ENCODE measurements around the gene CRYAA. TPM values are rescaled to one million over a fixed set of nuclear protein-coding genes. Genes with fewer than 3 reads are reported as not detected.
A peak's percentile ranks its signal among the peaks of the same experiment; 100 is the strongest.

CRYAA gene
- total RNA-seq, 1 donor from 2014 or later = not detected

- intact Hi-C loops (cut with DNase I) = no loop called here
- DNase-seq (ENCODE audit: low spot score) = peak; percentile 75
These were observed 26.6 kb downstream of the CRYAA start for GRCh38 chr21:43195121-43196021.

DNA sequence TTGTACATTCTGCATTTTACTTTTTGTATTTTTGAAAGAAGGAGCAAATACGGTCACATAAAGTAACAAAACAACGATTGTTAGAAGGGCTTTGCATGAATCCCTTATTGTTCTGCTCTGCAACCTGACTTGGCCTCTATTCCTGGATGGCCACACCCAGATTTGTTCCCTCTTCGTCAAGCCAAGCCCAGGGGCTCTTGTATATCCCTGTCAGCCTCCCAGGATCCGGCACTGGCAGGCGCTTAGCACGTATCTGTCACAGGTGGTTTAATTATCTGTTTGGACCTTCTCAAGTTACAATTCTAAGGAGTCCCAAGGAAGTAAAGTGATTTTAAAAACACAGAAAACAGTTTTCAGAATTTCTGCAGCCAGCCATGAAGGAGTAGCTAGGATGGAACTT, 28.0 kb downstream of the CRYAA start:
- peak; percentile 73 for DNase-seq (ENCODE audit: low spot score)

DNA sequence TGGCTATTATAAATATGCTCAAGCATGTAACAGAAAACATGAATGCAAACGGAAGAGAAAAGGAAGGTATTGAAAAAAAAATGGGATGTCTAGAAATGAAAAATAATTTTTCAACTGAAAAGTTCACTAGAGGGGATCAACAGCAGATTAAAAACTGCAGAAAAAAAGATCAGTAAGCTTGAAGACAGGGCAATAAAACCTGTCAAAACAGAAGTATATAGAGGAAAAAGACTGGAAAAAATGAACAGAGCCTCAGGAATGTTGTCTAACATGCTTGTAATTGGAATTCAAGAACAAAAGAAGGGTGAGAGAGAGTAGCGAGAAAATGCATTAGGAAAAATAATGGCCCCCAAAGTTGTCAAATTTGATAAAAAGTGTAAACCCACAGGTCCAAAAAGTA, 29.6 kb downstream of the CRYAA start:
- no peak for DNase-seq (ENCODE audit: low spot score)
- intact Hi-C loops (cut with DNase I) = no loop called here

More for the DNA sequence above, 28.0 kb downstream of the CRYAA start:
- intact Hi-C loops (cut with DNase I) = no loop called here

DNA sequence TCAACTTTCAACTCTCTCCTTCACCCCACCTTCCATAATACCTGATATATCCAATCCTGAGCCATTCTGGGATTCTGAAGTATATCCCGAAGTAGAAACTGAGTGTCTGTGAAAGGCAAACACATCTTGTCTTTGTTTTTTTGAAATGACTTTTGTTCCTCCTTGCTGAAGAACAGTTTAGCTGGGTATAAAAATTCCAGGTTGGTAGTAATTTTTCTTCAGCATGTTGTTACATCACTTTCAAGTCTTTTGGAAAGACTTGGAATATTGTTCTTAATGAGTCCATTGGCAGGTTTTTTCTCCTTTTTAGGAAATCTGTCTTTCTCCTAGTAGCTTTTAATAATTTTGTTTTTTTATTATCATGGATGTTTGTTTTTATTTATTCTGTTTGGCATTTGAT, 32.7 kb downstream of the CRYAA start:
- intact Hi-C loops (cut with DNase I) = no loop called here

GRCh38 chr21:43203591-43203990, 34.8 kb downstream of the CRYAA start:
- intact Hi-C loops (cut with DNase I) = no loop called here
- DNase-seq (ENCODE audit: low spot score) = no peak

More for the DNA sequence above, 32.7 kb downstream of the CRYAA start:
- DNase-seq (ENCODE audit: low spot score) = no peak

DNA sequence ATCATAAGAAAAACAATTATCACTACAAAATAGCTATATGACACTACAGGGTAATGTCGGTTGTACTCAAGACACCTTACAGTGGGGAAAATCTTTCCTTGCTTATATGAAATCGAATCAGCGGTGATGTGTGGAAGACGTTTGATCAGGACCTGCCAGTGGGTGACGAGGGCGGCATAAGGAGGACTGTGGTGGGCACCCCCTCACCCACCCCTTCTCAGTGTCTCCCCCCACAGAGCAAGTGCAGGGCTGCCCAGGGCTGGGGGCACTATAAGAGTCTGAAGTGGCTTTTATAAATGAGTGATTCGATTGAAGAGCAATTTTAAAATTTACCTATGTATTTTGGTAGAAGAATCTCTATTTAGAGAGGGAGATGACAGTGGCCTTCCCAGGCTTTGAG, 35.8 kb downstream of the CRYAA start:
- intact Hi-C loops (cut with DNase I) = no loop called here
- DNase-seq (ENCODE audit: low spot score) = no peak

- intact Hi-C loops (cut with DNase I) = no loop called here
- no peak for DNase-seq (ENCODE audit: low spot score)
These were observed 37.6 kb downstream of the CRYAA start for GRCh38 chr21:43206231-43207042.

GRCh38 chr21:43207043-43207315, 38.2 kb downstream of the CRYAA start:
- peak; percentile 67 for DNase-seq (ENCODE audit: low spot score)
- intact Hi-C loops (cut with DNase I) = no loop called here

DNA sequence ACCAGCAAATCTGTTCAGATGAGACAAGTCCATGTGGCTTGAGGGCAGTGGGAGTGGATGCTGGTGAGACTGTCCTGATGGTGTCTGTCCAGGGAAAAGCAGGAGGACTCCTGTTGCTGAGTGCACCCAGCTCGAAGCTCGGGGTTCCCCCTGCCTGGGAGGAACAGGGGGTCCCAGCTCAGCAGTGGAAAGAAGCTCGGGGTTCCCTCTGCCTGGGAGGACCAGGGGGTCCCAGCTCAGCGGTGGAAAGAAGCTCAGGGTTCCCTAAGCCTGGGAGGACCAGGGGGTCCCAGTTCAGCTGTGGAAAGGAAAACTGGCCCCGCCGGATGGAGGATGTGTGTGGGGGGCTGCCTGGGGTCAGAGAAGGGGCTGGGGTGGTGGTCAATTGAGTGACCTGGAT, 39.1 kb downstream of the CRYAA start:
- no peak for DNase-seq (ENCODE audit: low spot score)
- intact Hi-C loops (cut with DNase I) = no loop called here

GRCh38 chr21:43208561-43209332, 39.9 kb downstream of the CRYAA start:
- DNase-seq (ENCODE audit: low spot score) = peak; percentile 72
- intact Hi-C loops (cut with DNase I) = no loop called here

DNA sequence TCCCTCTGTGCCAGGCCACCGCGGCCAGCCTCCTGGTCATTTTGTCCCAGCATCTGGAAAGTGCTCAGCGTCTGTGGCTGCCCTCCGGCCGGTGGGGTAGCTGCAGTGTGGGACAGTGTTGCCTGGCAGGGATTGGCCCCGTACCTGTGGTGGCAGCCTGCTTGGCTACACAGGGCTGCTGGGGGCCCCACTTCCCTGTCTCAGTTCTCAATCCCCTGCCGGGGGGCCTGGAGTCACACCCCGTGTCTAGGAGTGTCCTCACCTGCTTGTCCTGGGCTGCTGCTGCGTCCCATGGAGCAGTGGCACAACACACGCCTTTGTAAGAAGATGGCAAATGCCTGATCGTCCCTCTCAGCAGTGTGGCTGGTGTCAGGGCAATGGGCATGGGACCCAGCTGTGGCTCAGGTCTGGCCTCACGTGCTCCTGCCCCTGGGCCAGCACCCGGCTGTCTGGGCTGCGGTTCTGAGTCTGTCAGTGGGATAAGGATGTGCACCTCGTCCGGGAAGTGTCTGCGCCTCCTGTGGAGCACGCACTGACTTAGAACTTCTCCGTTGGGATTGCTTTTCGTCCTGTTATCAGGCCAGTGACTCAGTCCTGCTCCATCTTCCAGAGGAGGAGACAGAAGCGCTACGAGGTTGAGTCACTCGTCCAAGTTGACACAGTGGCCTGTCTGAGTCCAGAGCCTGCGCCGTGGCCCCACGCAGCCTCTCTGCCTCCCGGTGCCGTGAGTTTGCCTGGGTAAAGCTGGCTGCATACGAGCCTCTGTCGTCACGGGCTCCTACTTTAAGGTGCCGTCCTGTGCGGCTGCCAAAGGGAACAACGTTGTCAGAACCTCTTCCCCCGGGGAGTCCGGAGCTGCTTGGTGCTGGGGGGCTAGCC, 41.0 kb downstream of the CRYAA start:
- DNase-seq (ENCODE audit: low spot score) = peak; percentile 74
- intact Hi-C loops (cut with DNase I) = no loop called here

GRCh38 chr21:43210454-43211071, 41.8 kb downstream of the CRYAA start:
- no peak for DNase-seq (ENCODE audit: low spot score)
- intact Hi-C loops (cut with DNase I) = no loop called here

DNA sequence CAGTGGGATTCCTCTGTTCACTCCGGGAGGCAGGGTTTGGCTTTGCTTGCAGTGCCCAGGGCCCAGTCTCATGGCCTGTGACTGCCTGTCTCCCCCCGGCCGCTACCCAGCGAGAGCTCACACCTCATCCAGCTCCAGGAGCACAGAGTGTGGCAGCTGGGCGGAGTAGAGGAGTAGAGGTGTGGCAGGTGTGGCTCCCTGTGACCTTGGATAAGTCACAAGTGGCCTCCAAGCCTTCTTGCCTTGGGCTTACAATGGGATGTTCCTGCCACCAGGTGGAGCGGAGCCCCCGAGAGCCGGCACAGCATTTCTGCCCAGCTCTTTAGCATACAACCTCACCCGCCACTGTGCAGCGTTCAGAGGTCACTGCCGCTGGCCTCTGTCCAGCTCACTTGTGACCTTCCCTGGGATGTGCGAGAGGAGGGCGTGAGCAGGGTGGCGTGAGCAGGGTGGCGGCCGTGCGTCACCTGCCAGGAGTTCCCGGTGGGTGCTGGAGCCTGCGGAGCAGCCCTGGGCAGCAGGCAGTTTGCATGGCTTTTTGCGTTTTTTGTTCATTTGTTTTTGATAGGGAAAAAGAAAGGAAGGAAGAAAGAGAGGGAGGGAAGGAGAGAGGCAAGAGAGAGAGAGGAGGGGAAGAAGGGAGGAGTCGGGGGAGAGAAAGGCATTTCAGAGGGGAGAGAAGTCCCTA, 42.4 kb downstream of the CRYAA start:
- intact Hi-C loops (cut with DNase I) = no loop called here
- DNase-seq (ENCODE audit: low spot score) = peak; percentile 75

- intact Hi-C loops (cut with DNase I) = no loop called here
- DNase-seq (ENCODE audit: low spot score) = no peak
These were observed 42.9 kb downstream of the CRYAA start for GRCh38 chr21:43211760-43212115.

All from cardiac septum (tissue), 1 donor.